B cell (primary cell): Measurements from ENCODE around the gene TUBE1. TPM values are rescaled to one million over a fixed set of nuclear protein-coding genes. Genes with fewer than 3 reads are reported as not detected.

Source experiments
- ATAC-seq: fragments of 200-7000 bp; cut with Tn5 transposase; one replicate; pipeline ENCODE4 v1.10.0; 2021; ENCODE audit warnings: low read depth, mild to moderate bottlenecking, moderate number of reproducible peaks, moderate library complexity
- CTCF ChIA-PET: fragments of 350-600 bp; sonication (Branson Sonifier 250); formaldehyde crosslinking; loops from one replicate; lab custom pipeline; 2021; ENCODE audit warnings: antibody characterized with exemption, inconsistent platforms; lab: Charles Lee
- POLR2A ChIA-PET: fragments of 350-600 bp; sonication (Branson Sonifier 250); formaldehyde crosslinking; loops from one replicate; lab custom pipeline; 2021; ENCODE audit warnings: antibody characterized with exemption; lab: Charles Lee
- DNase-seq: peaks from one replicate; pipeline ENCODE4 v3.0.0; 2013
- H2AFZ ChIP-seq: 2 replicates; pipeline ENCODE4 v1.6.1; 2012; ENCODE audit warnings: mild to moderate bottlenecking, low read depth, low read length; ENCODE audit not compliant: insufficient read depth, poor library complexity, severe bottlenecking
- H3K27ac ChIP-seq, 2 donors: 1 replicate in 1 of 2; 2 replicates in 1 of 2; pipeline ENCODE4 v1.5.1; 2012 to 2013; ENCODE audit warnings: low read length in 2 of 2, mild to moderate bottlenecking in 2 of 2, moderate library complexity in 1 of 2
- H3K27me3 ChIP-seq, 4 experiments: fragments of 200-600 bp in 1 of 4; sonication (generic) in 1 of 4; replicated peaks in 1 of 4; 1 replicate in 2 of 4; 2 replicates in 2 of 4; pipeline versions ENCODE4 v1.6.1 to v1.7.0; 2013 to 2016; ENCODE audit warnings: low read length in 3 of 4, mild to moderate bottlenecking in 2 of 4, mixed read lengths in 1 of 4, moderate library complexity in 1 of 4; ENCODE audit not compliant: insufficient read depth in 4 of 4, control insufficient read depth in 3 of 4; ENCODE audit errors: control extremely low read depth in 1 of 4
- H3K36me3 ChIP-seq, 2 experiments: replicated peaks in 1 of 2; 1 replicate in 1 of 2; 2 replicates in 1 of 2; pipeline versions ENCODE4 v1.6.1 to v1.7.1; 2013; ENCODE audit warnings: low read length in 1 of 2; ENCODE audit not compliant: insufficient read depth in 2 of 2, control insufficient read depth in 1 of 2; ENCODE audit errors: control extremely low read depth in 1 of 2, extremely low read depth in 1 of 2
- H3K4me1 ChIP-seq, 2 donors: fragments of 200-600 bp in 1 of 2; sonication (generic) in 1 of 2; 1 replicate in 1 of 2; 2 replicates in 1 of 2; pipeline versions ENCODE4 v1.5.1 to v1.6.1; 2013 to 2017; ENCODE audit warnings: low read length in 2 of 2; ENCODE audit not compliant: control insufficient read depth in 2 of 2, insufficient read depth in 2 of 2
- H3K4me2 ChIP-seq: replicated peaks from 2 replicates; pipeline ENCODE3; 2012; ENCODE audit warnings: mild to moderate bottlenecking, low read depth, low read length; ENCODE audit not compliant: poor library complexity, severe bottlenecking
- H3K4me3 ChIP-seq, 5 experiments: fragments of 200-600 bp in 1 of 5; sonication (generic) in 1 of 5; 1 replicate in 3 of 5; 2 replicates in 2 of 5; pipeline versions ENCODE4 v1.5.1 to v1.7.0; 2011 to 2016; ENCODE audit warnings: low read length in 4 of 5, mild to moderate bottlenecking in 4 of 5, low read depth in 2 of 5, control low read depth in 1 of 5, moderate library complexity in 1 of 5; ENCODE audit not compliant: insufficient read depth in 1 of 5; ENCODE audit errors: control extremely low read depth in 1 of 5, extremely low read depth in 1 of 5
- H3K79me2 ChIP-seq: fragments of 200-600 bp; sonication (generic); one replicate; pipeline ENCODE4 v1.6.0; 2016; ENCODE audit warnings: low read length; ENCODE audit not compliant: control insufficient read depth, insufficient read depth
- H3K9ac ChIP-seq: fragments of 200-600 bp; sonication (generic); 2 replicates; pipeline ENCODE4 v1.6.1; 2017; ENCODE audit warnings: mild to moderate bottlenecking, low read length, moderate library complexity
- H3K9me3 ChIP-seq, 3 donors: one replicate each; pipeline versions ENCODE4 v1.6.1 to v1.7.1; 2013; ENCODE audit warnings: low read length in 2 of 3; ENCODE audit not compliant: control insufficient read depth in 2 of 3, insufficient read depth in 1 of 3; ENCODE audit errors: control extremely low read depth in 1 of 3
- H4K20me1 ChIP-seq: 2 replicates; pipeline ENCODE4 v1.6.0; 2012; ENCODE audit warnings: mild to moderate bottlenecking, low read length; ENCODE audit not compliant: insufficient read depth, control insufficient read depth, poor library complexity, severe bottlenecking
- H3K27ac Mint-ChIP-seq: one replicate; pipeline ENCODE4 v1.8.0; 2021; ENCODE audit warnings: mixed read lengths
- H3K27me3 Mint-ChIP-seq: one replicate; pipeline ENCODE4 v1.8.0; 2021; ENCODE audit warnings: mixed read lengths
- H3K4me1 Mint-ChIP-seq: one replicate; pipeline ENCODE4 v1.8.0; 2021; ENCODE audit warnings: mixed read lengths
- H3K4me3 Mint-ChIP-seq: one replicate; pipeline ENCODE4 v1.8.0; 2021; ENCODE audit warnings: mixed read lengths
- H3K9me3 Mint-ChIP-seq: one replicate; pipeline ENCODE4 v1.8.0; 2022; ENCODE audit warnings: mixed read lengths; ENCODE audit not compliant: insufficient read depth
- EZH2 ChIP-seq: IDR thresholded peaks from 2 replicates; pipeline ENCODE4 v1.6.1; 2012; ENCODE audit warnings: borderline replicate concordance, low read depth, mild to moderate bottlenecking, moderate library complexity, low read length; ENCODE audit not compliant: insufficient read depth, poor library complexity, severe bottlenecking
- WGBS: methylation state at CpG from one replicate; pipeline ENCODE4 v1.1.5; 2013; ENCODE audit warnings: missing lambda C conversion rate; ENCODE audit not compliant: insufficient coverage; 5-methylcytosine and 5-hydroxymethylcytosine counted together
- intact Hi-C: fragments of 100-400 bp; cut with micrococcal nuclease; formaldehyde crosslinking; loops from one replicate; pipeline ENCODE4 v1.10.0; 2022
- polyA plus RNA-seq: library from polyadenylated mRNA; depleted of rRNA; stranded (reverse); fragments of >200 nt; gene quantifications from 2 replicates; pipeline ENCODE4 v1.2.3, GENCODE V29; 2012
- total RNA-seq, 2 donors: library from RNA; stranded (reverse); fragments of 120-200 nt in 1 of 2; gene quantifications; 1 replicate in 1 of 2; 2 replicates in 1 of 2; pipeline versions ENCODE4 v1.2.3 to v1.2.4, GENCODE V29; 2013 to 2022
- TF ChIP-seq, protein P1 (sequence below): fragments of 200-600 bp; IDR thresholded peaks from one replicate; pipeline ENCODE4 v1.8.0; 2022; ENCODE audit warnings: antibody characterized with exemption, mild to moderate bottlenecking

TUBE1 gene
- total and polyA plus RNA-seq, 2 donors (not counting 1 experiment from before 2014, with no cell fraction given): 14.3 to 24.5 TPM

DNA sequence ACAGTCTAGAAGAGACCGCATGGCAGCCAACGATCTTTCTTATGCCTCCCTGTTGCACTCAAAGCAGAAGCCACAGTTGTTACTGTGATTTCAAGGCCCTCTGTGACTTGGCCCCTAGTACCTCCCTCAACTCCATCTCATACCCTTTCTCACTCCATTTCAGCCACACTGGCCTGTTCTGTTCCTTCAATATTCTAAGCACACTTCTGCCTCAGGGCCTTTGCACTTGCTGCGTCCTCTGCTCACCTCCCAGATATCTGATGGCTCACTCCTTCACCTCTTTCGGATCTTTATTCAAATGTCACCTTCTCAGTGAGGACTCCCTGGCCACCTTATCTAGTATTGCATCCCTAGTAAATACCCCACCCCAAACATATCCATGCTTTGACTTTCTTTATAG is 62.8 kb downstream of the TUBE1 start:
- peaks cover 10 to 13% of the 10 kb centered on the region in 2 donors for H3K4me1 ChIP-seq
- TF ChIP-seq, protein P1, sequence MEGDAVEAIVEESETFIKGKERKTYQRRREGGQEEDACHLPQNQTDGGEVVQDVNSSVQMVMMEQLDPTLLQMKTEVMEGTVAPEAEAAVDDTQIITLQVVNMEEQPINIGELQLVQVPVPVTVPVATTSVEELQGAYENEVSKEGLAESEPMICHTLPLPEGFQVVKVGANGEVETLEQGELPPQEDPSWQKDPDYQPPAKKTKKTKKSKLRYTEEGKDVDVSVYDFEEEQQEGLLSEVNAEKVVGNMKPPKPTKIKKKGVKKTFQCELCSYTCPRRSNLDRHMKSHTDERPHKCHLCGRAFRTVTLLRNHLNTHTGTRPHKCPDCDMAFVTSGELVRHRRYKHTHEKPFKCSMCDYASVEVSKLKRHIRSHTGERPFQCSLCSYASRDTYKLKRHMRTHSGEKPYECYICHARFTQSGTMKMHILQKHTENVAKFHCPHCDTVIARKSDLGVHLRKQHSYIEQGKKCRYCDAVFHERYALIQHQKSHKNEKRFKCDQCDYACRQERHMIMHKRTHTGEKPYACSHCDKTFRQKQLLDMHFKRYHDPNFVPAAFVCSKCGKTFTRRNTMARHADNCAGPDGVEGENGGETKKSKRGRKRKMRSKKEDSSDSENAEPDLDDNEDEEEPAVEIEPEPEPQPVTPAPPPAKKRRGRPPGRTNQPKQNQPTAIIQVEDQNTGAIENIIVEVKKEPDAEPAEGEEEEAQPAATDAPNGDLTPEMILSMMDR: no peak
- H3K9ac ChIP-seq: no peak overlapping the region
- H3K27me3 Mint-ChIP-seq: no peaks in the 10 kb centered on the region
- H4K20me1 ChIP-seq: no peaks in the 10 kb centered on the region
- no peak overlapping the region for H3K27ac Mint-ChIP-seq
- no peaks in the 10 kb centered on the region for H3K27me3 ChIP-seq
- no peak overlapping the region for H3K4me2 ChIP-seq
- no peak overlapping the region for H3K27ac ChIP-seq
- ATAC-seq: no peak
- H3K4me1 Mint-ChIP-seq: peaks cover 16% of the 10 kb centered on the region
- H2AFZ ChIP-seq: no peak overlapping the region
- WGBS: 100% methylated on average over 4 of the region's 4 CpGs
- intact Hi-C loops: no loop called here
- no peak overlapping the region for H3K4me3 ChIP-seq
- no peak for DNase-seq
- H3K4me3 Mint-ChIP-seq: no peak overlapping the region
- peaks cover 0 to 8% (median 4%) of the 10 kb centered on the region in 3 donors for H3K9me3 ChIP-seq
- H3K9me3 Mint-ChIP-seq: peaks cover 9% of the 10 kb centered on the region
- ChIA-PET CTCF (no interaction called here), POLR2A (no interaction called here)
- no peaks in the 10 kb centered on the region for H3K79me2 ChIP-seq
- H3K36me3 ChIP-seq: no peaks in the 10 kb centered on the region

DNA sequence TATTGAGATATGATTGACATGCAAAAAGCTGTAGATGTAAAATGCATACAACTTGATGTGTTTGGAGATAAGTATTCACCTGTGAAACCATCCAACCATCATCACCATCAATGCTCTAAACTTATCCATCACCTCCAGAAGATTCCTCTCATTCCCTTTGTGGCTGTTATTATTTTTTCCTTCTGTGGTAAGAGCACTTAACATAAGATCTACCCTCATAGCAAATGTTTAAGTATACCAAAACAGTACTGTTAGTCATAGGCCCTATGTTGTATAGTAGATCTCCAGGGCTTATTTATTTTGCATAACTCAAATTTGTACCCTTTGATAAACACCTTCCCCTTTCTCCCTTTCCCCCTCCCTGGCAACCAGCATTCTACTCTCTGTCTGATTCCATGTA is 64.5 kb downstream of the TUBE1 start:
- Mint-ChIP-seq H3K27me3 (no peaks in the 10 kb centered on the region), H3K9me3 (peaks cover 9% of the 10 kb centered on the region), H3K27ac (no peak overlapping the region), H3K4me3 (no peak overlapping the region), H3K4me1 (peaks cover 3% of the 10 kb centered on the region)
- Histone ChIP-seq H3K36me3 (no peaks in the 10 kb centered on the region), H3K4me1 (peaks cover 3% of the 10 kb centered on the region in 2 donors), H3K4me3 (no peak overlapping the region), H2AFZ (no peak overlapping the region), H3K9me3 (peaks cover 0 to 8% (median 4%) of the 10 kb centered on the region in 3 donors), H3K79me2 (no peaks in the 10 kb centered on the region), H4K20me1 (no peaks in the 10 kb centered on the region), H3K27me3 (no peaks in the 10 kb centered on the region), H3K27ac (no peak overlapping the region), H3K4me2 (no peak overlapping the region), H3K9ac (no peak overlapping the region)
- POLR2A ChIA-PET: no interaction called here
- TF ChIP-seq, protein P1: no peak
- no peak for TF ChIP-seq EZH2
- CTCF ChIA-PET: interaction anchor here (1.3 kb wide), 1 partner anchor 13 kb away, joined by 3 read pairs; no protein-coding TSS in a partner anchor
- intact Hi-C loops: no loop called here
- ATAC-seq (no peak), DNase-seq (no peak)
